ENCODE data around the gene MOB1B.

- no peak for TF ChIP-seq CTCF (IDR thresholded peaks at IDR 0.05 in 2 of 3, conservative IDR thresholded peaks at IDR 0.05 in 1 of 3; ENCODE audit: borderline replicate concordance in 1 of 3, insufficient read depth in 1 of 3, low read depth in 2 of 3, low read length in 2 of 3)
- TF ChIP-seq POLR2AphosphoS5 (IDR thresholded peaks at IDR 0.05; ENCODE audit: low read depth, low read length) = no peak
- TF ChIP-seq ZFX (IDR thresholded peaks at IDR 0.05) = no peak
- no peak for TF ChIP-seq JUND (IDR thresholded peaks at IDR 0.05)
- TF ChIP-seq EZH2phosphoT487 (IDR thresholded peaks at IDR 0.05; ENCODE audit: borderline replicate concordance) = no peak
- TF ChIP-seq MAX (IDR thresholded peaks at IDR 0.05) = no peak
- TF ChIP-seq SP1 (IDR thresholded peaks at IDR 0.05; ENCODE audit: low read depth) = no peak
- TF ChIP-seq REST (IDR thresholded peaks at IDR 0.05; ENCODE audit: low read depth) = no peak
- TF ChIP-seq POLR2A (IDR thresholded peaks at IDR 0.05; ENCODE audit: borderline replicate concordance, extremely low read depth, insufficient read depth, insufficient read length) = no peak
- TF ChIP-seq SIN3A (IDR thresholded peaks at IDR 0.05; ENCODE audit: low read depth) = no peak
Measured at GRCh38 chr4:70958681-70959080, 56.5 kb downstream of the MOB1B start.

Data from HCT116 (cell line).